CD8-positive, alpha-beta memory T cell (primary cell): ENCODE data around the gene RAD9B. TPM values are rescaled to one million over a fixed set of nuclear protein-coding genes. Genes with fewer than 3 reads are reported as not detected.
A peak's percentile ranks its signal among the peaks of the same experiment; 100 is the strongest.

Experiments used
- CTCF ChIA-PET: fragments of 350-600 bp; sonication (Branson Sonifier 250); formaldehyde crosslinking; loops from one replicate; lab custom pipeline; 2021; ENCODE audit warnings: antibody characterized with exemption; lab: Charles Lee
- POLR2A ChIA-PET: fragments of 350-600 bp; sonication (Branson Sonifier 250); formaldehyde crosslinking; loops from one replicate; lab custom pipeline; 2021; ENCODE audit warnings: antibody characterized with exemption; lab: Charles Lee
- DNase-seq, 5 donors: peaks; one replicate each; pipeline versions ENCODE4 v3.0.0 to v3.0.0-alpha.2; 2020 to 2022; ENCODE audit warnings: mixed read lengths in 1 of 5
- H3K27ac ChIP-seq: one replicate; pipeline ENCODE4 v1.7.0; 2013; ENCODE audit warnings: low read depth, mild to moderate bottlenecking, low read length, moderate library complexity
- H3K27me3 ChIP-seq: 2 replicates; pipeline ENCODE4 v1.7.0; 2013; ENCODE audit warnings: low read length, mild to moderate bottlenecking; ENCODE audit not compliant: insufficient read depth, poor library complexity, severe bottlenecking
- H3K36me3 ChIP-seq: 2 replicates; pipeline ENCODE4 v1.7.0; 2013; ENCODE audit warnings: mild to moderate bottlenecking, low read length, moderate library complexity; ENCODE audit not compliant: insufficient read depth
- H3K4me1 ChIP-seq: 2 replicates; pipeline ENCODE4 v1.7.0; 2013; ENCODE audit warnings: mild to moderate bottlenecking, low read length, moderate library complexity; ENCODE audit not compliant: insufficient read depth
- H3K4me3 ChIP-seq: 2 replicates; pipeline ENCODE4 v1.7.0; 2013; ENCODE audit warnings: mild to moderate bottlenecking, low read length
- H3K9me3 ChIP-seq: 2 replicates; pipeline ENCODE4 v1.7.0; 2013; ENCODE audit warnings: mild to moderate bottlenecking, low read length
- H3K27ac Mint-ChIP-seq, 8 donors: one replicate each; pipeline ENCODE4 v1.8.0; 2020 to 2021; ENCODE audit warnings: mixed read lengths in 8 of 8, mild to moderate bottlenecking in 6 of 8, inconsistent platforms in 3 of 8, moderate library complexity in 3 of 8
- H3K27me3 Mint-ChIP-seq, 2 donors: one replicate each; pipeline ENCODE4 v1.8.0; 2020 to 2021; ENCODE audit warnings: mixed read lengths in 2 of 2, mild to moderate bottlenecking in 1 of 2, moderate library complexity in 1 of 2
- H3K36me3 Mint-ChIP-seq, 3 donors: one replicate each; pipeline ENCODE4 v1.8.0; 2020 to 2021; ENCODE audit warnings: mixed read lengths in 3 of 3, inconsistent platforms in 1 of 3, mild to moderate bottlenecking in 1 of 3
- H3K4me1 Mint-ChIP-seq, 3 donors: one replicate each; pipeline ENCODE4 v1.8.0; 2020 to 2021; ENCODE audit warnings: mixed read lengths in 3 of 3, inconsistent platforms in 1 of 3, mild to moderate bottlenecking in 1 of 3
- H3K4me3 Mint-ChIP-seq, 7 donors: one replicate each; pipeline ENCODE4 v1.8.0; 2020 to 2021; ENCODE audit warnings: mixed read lengths in 7 of 7, mild to moderate bottlenecking in 6 of 7, moderate library complexity in 4 of 7, inconsistent platforms in 2 of 7
- H3K9me3 Mint-ChIP-seq, 5 donors: one replicate each; pipeline ENCODE4 v1.8.0; 2020 to 2022; ENCODE audit warnings: mixed read lengths in 5 of 5, mild to moderate bottlenecking in 3 of 5, moderate library complexity in 2 of 5, inconsistent platforms in 1 of 5
- polyA plus RNA-seq: library from polyadenylated mRNA; unstranded; fragments of 300-500 nt; fragmentation: Illumina TruSeq; gene quantifications from one replicate; pipeline ENCODE4 v1.2.3, GENCODE V29; 2021
- total RNA-seq, 2 experiments: library from RNA; stranded (reverse); gene quantifications; one replicate each; pipeline ENCODE4 v1.2.3, GENCODE V29; 2021

RAD9B gene
- total and polyA plus RNA-seq, 3 experiments from 2014 or later: 0.52 to 1.9 (median 0.74) TPM

DNA sequence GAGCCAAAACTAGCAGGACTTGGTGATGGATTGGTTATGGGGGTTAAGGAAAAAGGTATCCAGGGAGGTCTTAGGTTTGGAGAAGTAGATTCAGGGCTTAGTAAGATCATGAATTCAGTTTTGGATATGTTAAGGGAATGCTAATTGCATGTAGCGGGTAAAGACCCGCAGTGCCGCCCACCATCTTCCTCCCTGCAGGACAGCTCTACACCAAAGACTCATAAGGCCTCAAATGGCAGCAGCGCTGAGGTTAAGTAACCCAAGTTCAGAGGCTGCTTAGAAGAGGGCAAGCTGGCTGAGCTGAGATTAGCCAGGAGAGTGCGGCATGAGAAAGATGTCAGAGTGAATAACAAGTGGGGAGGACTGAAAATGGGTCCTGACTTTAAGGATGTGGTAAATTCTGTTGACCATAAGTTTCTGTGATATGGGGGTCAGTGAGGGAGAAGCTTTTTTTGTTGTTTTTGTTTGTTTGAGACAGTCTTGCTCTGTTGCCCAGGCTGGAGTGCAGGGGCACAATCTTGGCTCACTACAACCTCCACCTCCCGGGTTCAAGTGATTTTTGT lies 26.2 kb downstream of the RAD9B start:
- Histone ChIP-seq H3K27ac (no peak overlapping the region), H3K9me3 (no peaks in the 10 kb centered on the region), H3K4me1 (no peaks in the 10 kb centered on the region), H3K27me3 (no peaks in the 10 kb centered on the region), H3K36me3 (no peaks in the 10 kb centered on the region), H3K4me3 (no peak overlapping the region)
- Mint-ChIP-seq H3K9me3 (no peaks in the 10 kb centered on the region), H3K27ac (peak overlapping the region in 1 of 8 donors; percentile 75), H3K4me1 (peaks cover 0 to 8% (median 0%) of the 10 kb centered on the region in 3 donors), H3K27me3 (no peaks in the 10 kb centered on the region), H3K4me3 (peak overlapping the region in 1 of 7 donors; percentile 28), H3K36me3 (peaks cover 0 to 36% (median 7%) of the 10 kb centered on the region in 3 donors)
- DNase-seq: no peak
- ChIA-PET CTCF (interaction anchor here (0.9 to 1.7 kb wide), 3 partner anchors 24 to 72 kb away, joined by 3 read pairs; no protein-coding TSS in a partner anchor), POLR2A (interaction anchor here (0.6 kb wide), 1 partner anchor 45 kb away, joined by 3 read pairs; no protein-coding TSS in a partner anchor)

DNA sequence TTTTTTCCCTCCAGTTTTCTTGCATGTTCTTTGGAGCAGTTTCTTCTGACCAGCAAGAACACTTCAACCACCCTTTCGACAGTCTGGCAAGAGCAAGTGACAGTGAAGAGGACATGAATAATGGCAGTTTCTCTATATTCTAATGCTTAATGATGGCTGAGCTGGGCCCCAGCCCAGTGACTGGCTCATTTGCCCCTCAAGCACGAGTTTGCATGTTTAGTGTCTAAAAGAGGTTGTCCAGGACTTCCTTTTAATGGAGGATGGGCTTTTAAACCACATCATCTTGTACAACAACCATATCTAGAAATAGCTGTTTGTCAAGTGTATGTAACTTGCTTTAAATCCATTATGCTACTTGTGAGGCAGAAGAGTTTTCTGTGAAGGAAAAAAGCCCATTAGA lies 28.4 kb downstream of the RAD9B start:
- H3K27ac Mint-ChIP-seq: no peak overlapping the region
- H3K9me3 Mint-ChIP-seq: no peaks in the 10 kb centered on the region
- H3K9me3 ChIP-seq: no peaks in the 10 kb centered on the region
- CTCF ChIA-PET: interaction anchor here (1.1 to 1.7 kb wide), 2 partner anchors 8 to 72 kb away, joined by 3 to 4 read pairs; no protein-coding TSS in a partner anchor
- peaks cover 0 to 56% (median 9%) of the 10 kb centered on the region in 3 donors for H3K36me3 Mint-ChIP-seq
- H3K36me3 ChIP-seq: no peaks in the 10 kb centered on the region
- H3K27me3 Mint-ChIP-seq: no peaks in the 10 kb centered on the region
- no peak for DNase-seq
- H3K27me3 ChIP-seq: no peaks in the 10 kb centered on the region
- POLR2A ChIA-PET: no interaction called here
- no peaks in the 10 kb centered on the region for H3K4me1 ChIP-seq
- peaks cover 0 to 12% (median 5%) of the 10 kb centered on the region in 3 donors for H3K4me1 Mint-ChIP-seq
- H3K4me3 ChIP-seq: no peak overlapping the region
- H3K4me3 Mint-ChIP-seq: no peak overlapping the region
- no peak overlapping the region for H3K27ac ChIP-seq

DNA sequence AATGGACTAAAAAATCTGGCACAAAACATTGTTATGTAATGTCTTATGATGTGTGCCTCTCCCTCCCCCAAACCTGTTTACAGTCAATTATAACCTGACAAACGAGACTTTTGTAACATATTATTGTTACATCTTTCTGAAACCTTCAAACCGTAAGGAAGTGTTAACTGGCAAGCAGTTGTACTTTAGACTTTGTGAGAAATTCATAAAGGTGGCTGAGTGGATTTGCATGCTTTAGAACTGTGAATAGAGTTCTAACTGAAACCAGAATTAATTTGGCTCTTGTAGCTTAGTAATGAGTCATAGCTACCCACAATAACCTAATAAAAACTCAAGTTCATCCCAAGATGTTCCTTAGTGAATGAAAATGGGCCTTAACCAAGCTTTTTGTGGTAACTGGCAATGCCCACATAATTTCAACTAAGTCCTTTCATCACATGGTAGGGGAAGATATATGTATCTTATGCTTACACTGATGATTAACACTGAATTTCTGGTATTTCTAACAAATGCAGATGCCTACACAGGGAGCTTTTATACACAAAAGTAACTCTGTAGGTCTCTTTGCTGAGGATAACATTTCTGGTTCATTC lies 29.7 kb downstream of the RAD9B start:
- Histone ChIP-seq H3K36me3 (peaks cover 11% of the 10 kb centered on the region), H3K4me1 (no peaks in the 10 kb centered on the region), H3K9me3 (no peaks in the 10 kb centered on the region), H3K27me3 (no peaks in the 10 kb centered on the region), H3K27ac (no peak overlapping the region), H3K4me3 (no peak overlapping the region)
- H3K9me3 Mint-ChIP-seq: no peaks in the 10 kb centered on the region
- no peak overlapping the region for H3K4me3 Mint-ChIP-seq
- peaks cover 5 to 12% (median 6%) of the 10 kb centered on the region in 3 donors for H3K4me1 Mint-ChIP-seq
- ChIA-PET POLR2A (interaction anchor here (0.5 to 0.6 kb wide), 2 partner anchors 31 to 32 kb away, joined by 3 to 6 read pairs; no protein-coding TSS in a partner anchor), CTCF (interaction anchor here (0.9 to 1.7 kb wide), 3 partner anchors 68 to 70 kb away, joined by 3 to 4 read pairs (median 4); no protein-coding TSS in a partner anchor)
- peaks cover 0 to 69% (median 16%) of the 10 kb centered on the region in 3 donors for H3K36me3 Mint-ChIP-seq
- no peaks in the 10 kb centered on the region for H3K27me3 Mint-ChIP-seq
- H3K27ac Mint-ChIP-seq: peak overlapping the region in 3 of 8 donors; percentile 3 to 61 (median 43)
- DNase-seq: no peak

DNA sequence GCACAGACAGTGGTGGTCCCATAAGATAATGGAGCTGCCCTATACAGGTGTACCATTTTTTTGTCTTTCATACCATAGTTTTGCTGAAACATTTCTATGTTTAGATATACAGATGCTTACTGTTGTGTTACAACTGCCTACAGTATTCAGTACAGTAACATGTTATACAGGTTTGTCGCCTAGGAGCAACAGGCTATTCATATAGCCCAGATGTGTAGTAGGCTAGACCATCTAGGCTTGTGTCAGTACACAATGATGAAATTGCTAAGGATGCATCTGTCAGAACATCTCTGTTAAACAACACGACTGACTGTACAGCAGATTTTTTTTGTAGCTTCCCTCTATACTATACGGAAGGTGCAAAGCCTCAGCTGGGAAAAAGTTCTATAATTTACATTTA lies 30.5 kb downstream of the RAD9B start:
- DNase-seq: no peak
- Histone ChIP-seq H3K27me3 (no peaks in the 10 kb centered on the region), H3K4me3 (no peak overlapping the region), H3K36me3 (peaks cover 19% of the 10 kb centered on the region), H3K9me3 (no peaks in the 10 kb centered on the region), H3K27ac (no peak overlapping the region), H3K4me1 (no peaks in the 10 kb centered on the region)
- Mint-ChIP-seq H3K27me3 (no peaks in the 10 kb centered on the region), H3K36me3 (peaks cover 0 to 76% (median 20%) of the 10 kb centered on the region in 3 donors), H3K27ac (no peak overlapping the region), H3K4me3 (no peak overlapping the region), H3K9me3 (no peaks in the 10 kb centered on the region), H3K4me1 (peaks cover 5 to 12% (median 6%) of the 10 kb centered on the region in 3 donors)
- ChIA-PET CTCF (interaction anchor here (1.0 to 2.0 kb wide), 3 partner anchors 25 to 70 kb away, joined by 3 to 10 read pairs (median 3); no protein-coding TSS in a partner anchor), POLR2A (no interaction called here)

DNA sequence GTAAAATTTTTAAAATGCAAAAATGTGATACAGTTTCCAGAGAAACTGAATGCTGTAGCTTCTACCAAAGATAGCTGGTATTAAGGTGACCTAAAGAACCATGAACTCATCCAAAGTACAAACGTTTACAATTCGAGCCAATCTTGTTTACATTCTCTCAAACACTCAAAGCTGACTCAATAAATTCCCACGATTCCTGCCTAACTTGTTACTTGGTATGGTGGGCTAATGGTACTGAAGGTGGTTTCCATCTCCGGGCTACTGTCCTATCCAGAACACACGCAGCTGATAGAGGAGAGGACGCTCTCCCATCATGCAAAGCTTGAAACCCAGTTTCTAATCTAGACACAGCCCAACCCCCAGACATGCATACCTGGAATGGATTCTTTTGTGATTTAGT lies 31.5 kb downstream of the RAD9B start:
- CTCF ChIA-PET: interaction anchor here (1.0 to 2.0 kb wide), 5 partner anchors 18 to 69 kb away, joined by 3 to 10 read pairs (median 3); no protein-coding TSS in a partner anchor
- H3K4me1 Mint-ChIP-seq: peaks cover 5 to 14% (median 6%) of the 10 kb centered on the region in 3 donors
- Histone ChIP-seq H3K27me3 (no peaks in the 10 kb centered on the region), H3K36me3 (peaks cover 27% of the 10 kb centered on the region), H3K4me3 (no peak overlapping the region), H3K4me1 (no peaks in the 10 kb centered on the region), H3K9me3 (no peaks in the 10 kb centered on the region), H3K27ac (no peak overlapping the region)
- H3K27me3 Mint-ChIP-seq: no peaks in the 10 kb centered on the region
- H3K36me3 Mint-ChIP-seq: peaks cover 0 to 84% (median 22%) of the 10 kb centered on the region in 3 donors
- POLR2A ChIA-PET: no interaction called here
- DNase-seq: no peak
- H3K4me3 Mint-ChIP-seq: no peak overlapping the region
- no peaks in the 10 kb centered on the region for H3K9me3 Mint-ChIP-seq
- peak overlapping the region in 1 of 8 donors; percentile 41 for H3K27ac Mint-ChIP-seq

DNA sequence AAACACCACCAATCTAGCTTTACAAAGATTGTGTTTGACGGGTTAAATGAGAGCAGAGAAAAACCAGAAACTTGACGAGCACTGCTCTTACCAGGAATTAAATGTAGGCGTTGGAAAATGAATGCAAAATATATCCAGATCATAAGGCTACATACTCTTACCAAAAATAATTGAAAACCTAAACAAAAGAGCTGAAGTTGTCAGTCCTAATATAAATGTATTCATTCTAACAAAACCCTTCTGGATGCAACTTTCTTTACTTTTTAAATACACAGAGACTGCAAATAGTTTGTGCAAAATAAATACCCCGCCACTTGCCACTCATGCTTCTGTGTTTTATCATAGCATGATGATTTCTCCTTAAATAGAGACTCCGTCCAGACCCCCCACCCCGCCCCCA lies 32.7 kb downstream of the RAD9B start:
- peaks cover 6 to 14% (median 9%) of the 10 kb centered on the region in 3 donors for H3K4me1 Mint-ChIP-seq
- H3K27me3 Mint-ChIP-seq: peaks cover 0 to 1% of the 10 kb centered on the region in 2 donors
- peaks cover 0 to 89% (median 24%) of the 10 kb centered on the region in 3 donors for H3K36me3 Mint-ChIP-seq
- no peak overlapping the region for H3K27ac ChIP-seq
- no peak for DNase-seq
- H3K36me3 ChIP-seq: peaks cover 38% of the 10 kb centered on the region
- H3K4me1 ChIP-seq: no peaks in the 10 kb centered on the region
- ChIA-PET POLR2A (interaction anchor here (1.0 kb wide), 1 partner anchor 9 kb away, joined by 3 read pairs; no protein-coding TSS in a partner anchor), CTCF (interaction anchor here (0.6 to 2.0 kb wide), 4 partner anchors 17 to 479 kb away, joined by 3 to 10 read pairs (median 4); no protein-coding TSS in a partner anchor)
- peak overlapping the region in 3 of 8 donors; percentile 22 to 32 (median 29) for H3K27ac Mint-ChIP-seq
- H3K27me3 ChIP-seq: no peaks in the 10 kb centered on the region
- no peak overlapping the region for H3K4me3 ChIP-seq
- H3K4me3 Mint-ChIP-seq: no peak overlapping the region
- no peaks in the 10 kb centered on the region for H3K9me3 Mint-ChIP-seq
- no peaks in the 10 kb centered on the region for H3K9me3 ChIP-seq

DNA sequence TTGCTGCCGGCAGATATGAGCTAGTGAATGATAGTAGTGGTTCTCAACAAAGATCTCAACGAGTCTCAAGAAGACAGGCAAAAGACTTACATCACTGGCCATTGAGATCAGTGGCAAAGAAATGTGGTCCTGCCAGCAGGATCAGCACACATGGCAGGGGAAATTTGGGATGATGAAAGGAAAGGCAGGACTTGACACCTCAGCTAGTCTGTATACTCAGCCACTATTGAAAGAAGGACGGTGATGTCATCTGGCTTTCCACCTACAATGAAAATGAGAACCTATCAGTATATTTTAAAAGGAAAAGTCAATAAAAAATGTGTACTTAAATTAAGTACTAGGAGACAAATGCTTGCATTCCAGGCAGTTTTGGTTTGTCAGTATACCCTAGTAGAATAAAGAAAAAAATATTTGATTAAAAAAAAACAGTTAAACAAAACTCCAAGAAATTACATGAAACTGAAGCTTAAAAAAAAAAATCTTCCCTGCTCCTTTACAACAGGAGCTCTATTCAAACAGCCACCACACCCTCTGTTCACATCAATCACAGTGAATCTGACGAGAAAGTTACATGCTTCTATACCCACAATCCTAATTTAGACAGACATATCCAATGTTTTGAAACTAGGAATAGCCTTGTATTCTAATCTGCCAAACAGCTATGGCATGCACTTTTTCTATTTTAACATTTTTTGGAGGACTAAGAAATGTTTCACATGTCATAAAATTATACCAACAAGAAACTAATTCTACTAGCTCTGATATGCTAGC lies 34.9 kb downstream of the RAD9B start:
- peaks cover 0 to 81% (median 20%) of the 10 kb centered on the region in 3 donors for H3K36me3 Mint-ChIP-seq
- H3K4me3 Mint-ChIP-seq: no peak overlapping the region
- no peak for DNase-seq
- ChIA-PET CTCF (no interaction called here), POLR2A (interaction anchor here (0.5 to 0.6 kb wide), 3 partner anchors 56 to 99 kb away, joined by 3 to 5 read pairs (median 3); no protein-coding TSS in a partner anchor)
- H3K4me3 ChIP-seq: no peak overlapping the region
- no peaks in the 10 kb centered on the region for H3K9me3 ChIP-seq
- H3K27ac Mint-ChIP-seq: peak overlapping the region in 4 of 8 donors; percentile 3 to 71 (median 46)
- H3K27me3 Mint-ChIP-seq: peaks cover 0 to 2% of the 10 kb centered on the region in 2 donors
- H3K9me3 Mint-ChIP-seq: no peaks in the 10 kb centered on the region
- no peak overlapping the region for H3K27ac ChIP-seq
- no peaks in the 10 kb centered on the region for H3K4me1 ChIP-seq
- no peaks in the 10 kb centered on the region for H3K27me3 ChIP-seq
- H3K4me1 Mint-ChIP-seq: peaks cover 6 to 9% (median 9%) of the 10 kb centered on the region in 3 donors
- H3K36me3 ChIP-seq: peaks cover 39% of the 10 kb centered on the region
